Measurements from ENCODE around the gene YKT6.
"Not testable (repeated sequence)": the region's sequence is repeated elsewhere in the genome, so short reads cannot be mapped to it uniquely, and the experiment has no call there.

YKT6 gene

GRCh38 chr7:44200699-44201461, at the start of gene YKT6:
Gene YKT6 (plus strand): TSS chr7:44200978. CDS start chr7:44201136, 158 bp downstream.
- DNase-seq: peak; percentile 94

DNA sequence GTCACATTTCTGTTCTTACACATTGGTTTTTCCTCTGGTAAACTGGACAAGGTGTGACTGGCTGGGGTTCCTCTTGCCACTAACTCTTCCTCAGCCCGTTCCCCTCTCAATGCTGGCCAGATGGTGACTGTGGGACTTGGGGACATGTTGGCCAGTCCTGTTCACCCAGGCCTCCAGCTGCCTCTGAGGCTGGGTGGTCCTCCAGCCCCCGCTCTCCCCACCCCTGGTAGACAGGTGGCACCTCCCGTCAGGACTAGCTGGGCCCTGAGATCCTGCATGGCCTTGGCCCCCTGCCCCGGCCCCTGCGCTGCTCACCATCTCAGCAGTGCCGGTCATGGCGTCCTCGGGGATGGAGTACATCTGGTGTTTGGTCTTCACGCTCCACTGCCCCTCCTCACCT, 48.8 kb upstream of the YKT6 start:
- no peak for DNase-seq

GRCh38 chr7:44152971-44153947, 47.5 kb upstream of the YKT6 start:
- DNase-seq: no peak

GRCh38 chr7:44153948-44154335, 46.8 kb upstream of the YKT6 start:
- no peak for DNase-seq

- no peak for DNase-seq
Observed at GRCh38 chr7:44154703-44155102, 46.1 kb upstream of the YKT6 start.

GRCh38 chr7:44155191-44156185, 45.3 kb upstream of the YKT6 start:
- no peak for DNase-seq

GRCh38 chr7:44156453-44157010, 44.2 kb upstream of the YKT6 start:
- no peak for DNase-seq

DNA sequence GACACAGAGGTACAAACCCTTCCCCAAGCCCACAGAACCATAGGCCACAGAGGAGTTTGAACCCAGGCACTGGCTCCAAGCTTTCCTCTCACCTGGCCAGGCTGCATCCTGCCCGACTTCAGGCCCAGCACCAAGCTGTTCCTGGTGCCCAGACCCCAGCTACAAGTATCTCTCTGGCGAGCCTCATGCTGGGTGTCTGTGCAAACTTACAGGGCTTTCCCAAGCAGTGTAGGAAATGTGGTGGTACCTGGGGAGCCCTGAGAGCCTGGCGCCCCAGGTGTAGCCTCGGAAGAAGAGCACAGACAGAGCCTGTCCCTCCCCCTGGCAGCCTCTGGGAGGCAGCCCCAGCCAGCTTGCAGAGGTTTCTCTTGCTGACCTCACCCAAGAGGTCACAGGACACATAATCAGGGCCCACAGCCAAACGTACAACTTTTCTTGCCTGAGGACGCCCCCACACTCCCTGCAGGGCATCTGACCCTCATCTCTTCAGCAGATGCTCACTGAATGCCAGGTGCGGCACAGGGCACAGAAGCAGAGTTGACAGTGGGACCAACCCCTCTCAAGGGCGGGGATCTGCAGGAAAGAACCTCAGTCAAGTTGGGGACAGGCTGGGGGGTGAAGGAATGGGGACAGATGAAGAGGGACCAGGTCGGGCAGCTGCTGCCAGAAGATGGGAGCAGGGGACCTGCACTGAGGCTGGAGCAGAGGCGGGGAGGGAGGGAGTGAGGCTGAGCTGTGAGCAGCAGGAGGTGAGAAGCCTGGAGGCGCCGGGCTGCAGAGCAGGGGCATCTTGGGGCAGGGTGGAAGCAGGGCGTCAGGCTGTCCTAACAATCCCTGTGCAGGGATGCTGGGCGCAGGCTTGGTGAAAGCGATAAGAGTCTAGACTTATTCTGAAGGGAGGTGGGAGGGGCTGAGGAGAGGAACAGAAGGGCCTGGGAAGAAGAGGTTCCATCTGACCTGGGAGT, 43.4 kb upstream of the YKT6 start:
- no peak for DNase-seq

- DNase-seq: no peak
Observed at GRCh38 chr7:44158096-44158872, 42.5 kb upstream of the YKT6 start.

DNA sequence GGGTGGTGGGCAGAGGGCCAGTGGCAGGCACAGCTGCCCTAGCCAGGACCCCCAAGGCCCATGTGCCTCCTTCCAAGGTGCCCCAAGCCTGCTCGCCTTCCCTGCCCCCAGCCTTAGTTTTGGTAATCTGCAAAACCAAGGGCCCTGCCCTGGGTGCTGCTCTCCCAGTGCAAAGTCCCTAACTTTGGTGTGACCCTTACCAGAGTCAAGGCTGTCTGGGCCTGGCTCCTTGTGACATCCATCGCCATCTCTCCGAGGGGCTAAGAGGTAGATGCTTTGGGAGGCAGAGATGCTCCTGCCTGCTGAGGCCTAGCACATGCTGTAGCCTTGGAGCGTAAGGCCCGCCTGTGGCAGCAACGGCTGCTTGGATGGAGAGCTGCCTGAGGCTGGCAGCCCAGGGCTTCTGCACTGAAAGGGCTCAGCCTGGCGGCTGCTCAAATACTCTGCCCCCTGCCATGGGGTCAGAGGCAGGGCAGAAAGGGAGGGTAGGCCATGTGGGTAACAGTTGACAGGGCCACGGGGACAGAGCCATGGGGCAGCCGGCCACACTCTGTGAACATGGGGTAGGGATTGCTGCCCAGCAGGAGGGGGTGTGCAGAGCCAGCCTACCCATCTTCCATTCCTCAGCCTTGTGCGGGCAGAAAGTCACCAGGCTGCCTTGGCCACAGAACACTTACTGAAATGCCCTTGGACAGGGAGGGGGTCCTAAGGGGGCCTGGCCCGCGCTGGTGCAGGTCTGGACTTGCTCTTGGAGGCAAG, 41.7 kb upstream of the YKT6 start:
- DNase-seq: no peak

- no peak for DNase-seq
Observed at GRCh38 chr7:44159824-44160630, 40.8 kb upstream of the YKT6 start.

GRCh38 chr7:44161371-44161770, 39.4 kb upstream of the YKT6 start:
- DNase-seq: no peak

DNA sequence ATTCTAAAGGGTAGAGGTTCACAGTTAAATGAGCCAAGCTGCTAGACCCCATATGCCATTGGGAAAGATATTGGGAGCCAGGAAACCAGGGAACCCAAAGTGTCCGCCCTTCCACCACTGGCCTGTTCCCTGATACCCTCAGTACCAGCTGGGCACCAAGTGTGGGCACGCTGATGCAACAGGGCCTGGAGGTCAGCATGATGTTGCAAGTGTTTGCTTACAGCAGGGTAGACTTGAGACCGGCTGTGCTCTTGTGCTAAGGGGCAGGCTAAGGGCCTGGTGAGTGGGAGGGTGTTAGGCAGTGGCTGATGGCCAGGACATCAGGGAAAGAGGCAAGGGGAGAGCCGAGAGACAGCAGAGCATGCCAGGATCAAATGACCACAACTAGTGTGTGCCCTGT, 38.6 kb upstream of the YKT6 start:
- DNase-seq: no peak

- DNase-seq: no peak
Observed at GRCh38 chr7:44162785-44163395, 37.9 kb upstream of the YKT6 start.

DNA sequence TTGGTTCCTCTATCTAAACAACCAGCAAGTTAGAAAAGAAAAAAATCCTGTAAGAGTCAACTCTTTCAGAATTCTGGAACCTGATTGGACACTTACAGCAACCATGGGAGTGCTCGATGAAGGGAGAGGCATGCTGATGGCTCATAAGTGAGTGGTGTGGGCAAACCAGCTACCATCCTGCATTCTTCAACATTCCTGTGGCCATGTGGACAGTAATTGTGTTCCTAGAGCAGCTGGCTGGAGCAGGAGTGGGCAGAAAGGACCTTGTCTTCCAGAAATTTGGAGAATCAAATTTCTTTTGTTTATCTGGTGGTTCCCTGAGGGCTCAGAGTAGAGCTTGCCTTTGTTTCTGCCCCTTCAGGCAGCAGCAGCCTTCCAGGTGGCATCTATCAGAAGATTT, 37.2 kb upstream of the YKT6 start:
- DNase-seq: no peak

DNA sequence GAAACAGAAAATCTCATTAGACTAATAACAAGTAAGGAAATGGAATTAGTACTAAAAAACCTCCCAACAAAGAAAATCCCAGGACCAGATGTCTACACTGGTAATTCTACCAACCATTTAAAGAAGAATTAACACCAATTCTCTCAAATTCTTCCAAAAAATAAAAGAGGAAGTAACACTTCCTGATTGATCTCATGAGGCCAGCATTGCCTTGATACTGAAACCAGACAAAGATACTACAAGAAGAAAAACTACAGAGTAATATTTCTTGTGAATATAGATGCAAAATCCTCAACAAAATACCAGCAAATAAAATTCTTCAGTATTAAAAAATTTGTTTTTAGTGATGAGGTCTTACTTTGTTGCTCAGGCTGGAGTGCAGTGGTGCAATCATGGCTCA, 32.9 kb upstream of the YKT6 start:
- DNase-seq: no peak

GRCh38 chr7:44171901-44172300, 28.9 kb upstream of the YKT6 start:
- DNase-seq: not testable (repeated sequence)

DNA sequence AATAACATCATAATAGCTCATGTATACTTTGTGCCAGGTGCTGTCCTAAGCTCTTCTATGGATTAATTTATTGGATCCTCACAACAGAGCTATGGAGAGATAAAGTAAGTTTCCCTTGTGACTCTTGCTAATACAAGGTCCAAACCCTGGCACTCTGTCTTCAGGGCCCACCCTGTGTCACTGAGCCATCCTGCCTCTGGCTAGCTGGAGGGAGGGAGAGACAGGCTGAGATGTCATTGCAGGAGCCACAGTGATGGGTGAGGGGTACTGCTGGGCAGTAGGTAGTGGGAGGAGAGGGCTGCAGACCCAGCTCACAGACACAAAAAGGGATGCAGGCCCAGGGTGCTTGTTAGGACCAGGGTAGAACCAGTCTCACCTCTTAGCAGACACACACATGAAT, 28.4 kb upstream of the YKT6 start:
- no peak for DNase-seq
